Activated T-cell treated with anti-CD3 and anti-CD28 coated beads, Interleukin-2, amount 50 U/mL, for 4 hours (primary cell): ENCODE measurements around the gene EML6. TPM values are rescaled to one million over a fixed set of nuclear protein-coding genes. Genes with fewer than 3 reads are reported as not detected.

ENCODE experiments used
- ATAC-seq, 2 donors: fragments of 200-7000 bp; cut with Tn5 transposase; one replicate each; pipeline ENCODE4 v1.10.0; 2021
- DNase-seq: peaks from one replicate; pipeline ENCODE4 v3.0.0-alpha.2; 2020
- H3K27me3 Mint-ChIP-seq: one replicate; pipeline ENCODE4 v1.8.0; 2021; ENCODE audit warnings: low read depth, mixed read lengths
- H3K36me3 Mint-ChIP-seq: one replicate; pipeline ENCODE4 v1.8.0; 2022; ENCODE audit warnings: mixed read lengths; ENCODE audit not compliant: insufficient read depth
- H3K4me1 Mint-ChIP-seq: one replicate; pipeline ENCODE4 v1.8.0; 2021; ENCODE audit warnings: low read depth, mixed read lengths
- H3K4me3 Mint-ChIP-seq: one replicate; pipeline ENCODE4 v1.8.0; 2021; ENCODE audit warnings: mild to moderate bottlenecking, moderate library complexity, mixed read lengths
- H3K9me3 Mint-ChIP-seq: one replicate; pipeline ENCODE4 v1.8.0; 2021; ENCODE audit warnings: mixed read lengths
- total RNA-seq, 3 donors: library from RNA; stranded (reverse); gene quantifications; one replicate each; pipeline ENCODE4 v1.2.1, GENCODE V29; 2021

The EML6 gene
- under 1 TPM; 0.28 to 0.71 (median 0.55) TPM for total RNA-seq

DNA sequence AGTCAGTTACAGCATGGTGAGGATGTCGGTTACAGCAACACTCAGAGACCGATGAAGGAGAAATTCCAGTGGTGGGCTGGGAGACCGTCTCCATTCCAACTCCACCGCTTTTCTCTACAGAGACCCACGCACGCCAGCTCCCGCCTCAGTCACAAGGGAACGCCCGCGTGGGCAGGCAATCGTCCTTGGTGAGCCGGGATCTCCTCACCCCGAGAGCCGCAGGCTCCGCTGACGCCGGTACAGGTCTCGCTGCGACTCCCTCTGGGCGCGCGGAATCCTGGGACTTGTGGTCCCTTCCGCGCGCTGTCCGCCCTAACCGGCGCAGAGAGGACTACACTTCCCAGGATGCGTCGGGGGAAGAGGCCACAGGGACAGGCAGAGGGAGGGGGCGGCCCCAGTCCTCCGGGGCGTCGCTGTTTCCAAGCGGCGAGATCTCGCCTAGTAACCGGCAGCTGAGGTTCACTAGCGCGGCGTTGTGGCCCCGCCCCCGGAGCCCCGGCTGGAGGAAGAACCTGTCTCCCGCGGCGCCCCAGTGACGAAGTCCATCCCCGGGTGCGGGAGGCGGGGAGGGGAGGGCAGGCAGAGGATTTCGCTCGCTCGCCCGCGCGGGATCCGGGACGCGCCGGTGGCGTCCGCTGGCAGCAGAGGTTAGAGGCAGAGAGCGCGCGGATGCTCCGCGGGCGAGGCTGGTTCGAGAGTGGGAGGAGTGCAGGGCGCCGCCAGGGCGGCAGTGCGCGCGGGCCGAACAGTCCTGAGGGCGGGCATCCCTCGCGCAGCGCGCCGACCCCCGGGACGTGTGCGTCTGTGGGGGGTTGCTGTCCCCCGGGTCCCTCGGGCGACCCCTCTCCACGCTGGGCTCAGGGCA lies at the start of gene EML6:
EML6 (plus strand) TSS at position 532 of the 865 bp plus-strand sequence. CDS start 1,400 bp downstream, outside the sequence.
- peaks cover 35% of the 10 kb centered on the region for H3K27me3 Mint-ChIP-seq

DNA sequence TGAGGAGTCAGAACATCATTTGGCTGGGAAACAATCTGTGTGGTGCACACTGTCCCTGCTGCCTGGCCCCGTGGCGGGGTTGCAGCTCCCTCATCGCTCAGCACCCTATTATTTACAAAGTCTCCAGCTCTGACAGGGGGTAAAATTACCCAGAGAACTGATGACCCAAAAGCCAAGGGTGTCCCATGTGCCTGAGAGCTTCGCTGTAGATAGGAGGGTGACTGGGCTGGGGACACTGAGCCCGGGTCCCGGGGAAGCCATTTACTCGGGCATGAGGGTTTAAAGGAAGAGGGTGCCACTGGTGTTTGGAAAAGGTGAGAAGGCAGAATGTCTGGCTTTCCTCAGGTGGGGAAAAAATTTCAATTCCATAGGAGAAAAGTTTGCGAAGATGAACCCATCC lies 48.2 kb upstream of the EML6 start:
- DNase-seq = no peak
- H3K9me3 Mint-ChIP-seq = no peaks in the 10 kb centered on the region
- ATAC-seq = no peak
- peaks cover 20% of the 10 kb centered on the region for H3K27me3 Mint-ChIP-seq
- no peak overlapping the region for H3K4me3 Mint-ChIP-seq
- H3K36me3 Mint-ChIP-seq = peaks cover 8% of the 10 kb centered on the region
- peaks cover 15% of the 10 kb centered on the region for H3K4me1 Mint-ChIP-seq

More for the DNA sequence above, at the start of gene EML6:
- Mint-ChIP-seq H3K4me3 (peak within 1 kb of the TSS; percentile 82), H3K4me1 (peaks cover 14% of the 10 kb centered on the region), H3K36me3 (no peaks in the 10 kb centered on the region), H3K9me3 (no peaks in the 10 kb centered on the region)
- ATAC-seq (peak; percentile 97), DNase-seq (peak; percentile 96)

DNA sequence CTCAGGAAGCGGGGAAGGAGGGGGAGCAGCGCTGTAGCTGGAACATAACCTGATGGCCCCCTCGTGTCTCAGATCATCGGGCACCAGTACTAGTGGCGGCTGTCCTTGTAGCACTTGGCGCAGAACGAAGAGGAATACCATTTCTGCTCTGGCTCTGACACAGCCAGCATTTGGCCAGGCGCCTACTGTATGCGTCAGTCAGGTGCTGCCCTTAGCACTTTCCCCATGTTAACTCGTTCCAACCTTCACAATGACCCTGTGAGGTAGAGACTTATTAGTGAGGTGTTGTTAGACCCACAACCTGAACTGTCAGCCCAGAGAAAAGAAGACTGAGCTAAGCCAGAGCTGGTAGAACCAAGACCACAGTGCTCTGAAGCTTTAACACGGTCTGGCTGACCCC lies 47.7 kb upstream of the EML6 start:
- peaks cover 21% of the 10 kb centered on the region for H3K27me3 Mint-ChIP-seq
- peaks cover 20% of the 10 kb centered on the region for H3K4me1 Mint-ChIP-seq
- no peak overlapping the region for H3K4me3 Mint-ChIP-seq
- no peaks in the 10 kb centered on the region for H3K9me3 Mint-ChIP-seq
- ATAC-seq = no peak
- peaks cover 5% of the 10 kb centered on the region for H3K36me3 Mint-ChIP-seq
- no peak for DNase-seq

DNA sequence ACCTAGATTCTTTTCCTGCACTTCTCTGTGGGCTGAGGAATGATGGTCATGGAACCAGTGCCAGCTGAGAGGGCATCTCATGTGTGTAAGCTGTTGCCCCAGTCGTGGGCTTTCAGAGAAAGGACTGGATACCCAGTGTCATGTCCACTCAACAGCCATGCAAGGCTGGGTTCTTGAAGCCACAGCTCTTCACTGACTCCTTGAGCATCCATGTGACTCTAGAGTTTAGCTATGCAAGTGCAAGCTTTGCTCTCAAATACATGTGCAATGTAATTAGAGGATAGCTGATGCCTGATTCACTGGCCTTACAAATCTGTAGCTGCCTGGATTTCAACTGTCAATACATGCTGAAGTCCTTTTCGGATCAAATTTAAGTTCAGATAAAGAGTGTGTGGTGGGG lies 46.8 kb upstream of the EML6 start:
- no peaks in the 10 kb centered on the region for H3K36me3 Mint-ChIP-seq
- no peak overlapping the region for H3K4me3 Mint-ChIP-seq
- DNase-seq = no peak
- no peaks in the 10 kb centered on the region for H3K9me3 Mint-ChIP-seq
- no peak for ATAC-seq
- H3K4me1 Mint-ChIP-seq = peaks cover 29% of the 10 kb centered on the region
- peaks cover 25% of the 10 kb centered on the region for H3K27me3 Mint-ChIP-seq

DNA sequence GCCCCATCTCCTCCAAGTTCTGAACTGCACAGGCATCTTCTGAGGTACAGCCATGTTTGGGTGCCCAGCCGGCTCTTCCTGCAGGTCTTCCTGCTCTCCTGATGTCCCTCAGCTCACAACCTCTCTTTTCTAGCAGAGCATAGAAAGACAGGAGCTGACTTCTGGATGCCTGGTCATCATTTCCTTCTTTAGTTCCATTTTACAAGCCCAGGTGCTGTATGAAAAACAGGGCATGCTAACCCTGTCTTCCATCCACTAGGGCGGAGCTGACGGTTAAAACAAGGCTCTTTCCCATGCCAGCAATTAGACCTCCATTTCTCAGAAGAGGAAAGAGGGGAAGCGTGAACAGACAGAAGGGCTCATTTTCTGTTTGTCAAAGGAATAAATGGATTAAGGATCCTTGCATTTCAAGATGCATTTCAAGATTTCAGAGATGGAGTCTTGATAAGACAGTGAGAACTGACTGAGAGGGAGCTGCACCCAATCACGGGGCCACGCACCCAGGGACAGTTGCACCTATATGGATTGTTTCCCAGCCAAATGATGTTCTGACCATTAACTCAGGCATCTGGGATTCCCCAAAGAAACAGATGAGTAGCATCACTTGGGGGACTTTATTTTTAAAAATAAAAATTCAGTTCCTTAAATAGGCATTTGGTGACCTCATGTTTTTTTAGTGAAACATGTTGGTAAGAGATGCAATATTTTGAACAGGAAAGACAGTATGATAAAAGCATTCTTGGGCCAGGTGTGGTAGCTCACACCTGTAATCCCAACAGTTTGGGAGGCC lies 45.8 kb upstream of the EML6 start:
- Mint-ChIP-seq H3K9me3 (no peaks in the 10 kb centered on the region), H3K4me3 (no peak overlapping the region)

DNA sequence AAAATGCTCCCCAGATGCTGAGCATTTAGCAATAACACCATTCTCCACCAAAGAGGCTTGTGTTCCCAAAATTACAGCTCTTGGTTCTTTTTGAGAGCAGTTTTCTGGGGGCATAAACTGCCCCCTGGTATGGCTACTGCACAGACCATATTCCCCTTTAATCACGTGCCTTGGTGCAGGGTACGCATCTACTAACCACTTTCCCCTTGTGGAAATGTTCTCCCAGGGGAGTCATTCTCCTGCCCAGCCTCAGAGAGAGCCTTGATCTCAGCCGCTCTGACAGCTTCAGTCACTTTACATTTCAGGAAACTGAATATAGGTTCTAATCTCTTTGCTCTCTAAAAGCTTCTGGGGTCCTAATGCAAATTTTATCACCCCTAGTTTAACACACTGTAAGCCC lies 44.7 kb upstream of the EML6 start:
- Mint-ChIP-seq H3K4me3 (no peak overlapping the region), H3K27me3 (peaks cover 30% of the 10 kb centered on the region), H3K9me3 (no peaks in the 10 kb centered on the region), H3K36me3 (no peaks in the 10 kb centered on the region), H3K4me1 (peaks cover 20% of the 10 kb centered on the region)
- no peak for DNase-seq
- ATAC-seq = no peak

More for the DNA sequence above, 45.8 kb upstream of the EML6 start:
- DNase-seq (no peak), ATAC-seq (no peak)
- H3K4me1 Mint-ChIP-seq = peaks cover 29% of the 10 kb centered on the region
- no peaks in the 10 kb centered on the region for H3K36me3 Mint-ChIP-seq
- peaks cover 26% of the 10 kb centered on the region for H3K27me3 Mint-ChIP-seq

DNA sequence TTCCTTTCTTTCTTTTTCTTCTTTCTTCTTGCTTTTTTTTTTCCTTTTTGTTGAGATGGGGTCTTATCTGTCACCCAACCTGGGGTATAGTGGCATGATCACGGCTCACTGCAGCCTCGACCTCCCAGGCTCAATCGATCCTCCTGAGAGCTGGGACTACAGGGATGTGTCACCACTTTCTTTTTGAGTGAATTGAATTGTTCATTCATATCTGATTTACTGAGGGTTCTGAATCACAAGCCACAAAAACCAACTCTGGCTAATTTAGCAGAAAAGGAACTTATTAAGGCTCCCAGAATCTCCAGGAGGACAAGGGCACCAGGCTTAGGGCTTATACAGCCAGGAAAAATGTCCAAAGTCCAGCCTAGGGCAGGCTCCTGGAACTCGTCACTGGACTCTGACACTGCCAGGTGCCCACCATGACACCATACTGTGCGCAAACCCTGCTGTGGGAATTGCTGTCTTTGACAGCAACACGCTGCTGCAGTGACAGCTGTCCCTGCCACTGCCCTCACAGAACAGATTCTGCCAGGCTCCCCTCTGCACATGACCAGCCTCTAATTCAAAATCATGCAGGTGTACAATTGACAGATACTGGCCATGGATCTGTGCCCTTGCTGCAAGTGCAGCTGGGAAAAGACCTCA lies 42.9 kb upstream of the EML6 start:
- ATAC-seq = peak; percentile 96
- Mint-ChIP-seq H3K9me3 (no peaks in the 10 kb centered on the region), H3K27me3 (peaks cover 32% of the 10 kb centered on the region), H3K36me3 (no peaks in the 10 kb centered on the region), H3K4me1 (peaks cover 17% of the 10 kb centered on the region), H3K4me3 (peak overlapping the region; percentile 39)
- no peak for DNase-seq

DNA sequence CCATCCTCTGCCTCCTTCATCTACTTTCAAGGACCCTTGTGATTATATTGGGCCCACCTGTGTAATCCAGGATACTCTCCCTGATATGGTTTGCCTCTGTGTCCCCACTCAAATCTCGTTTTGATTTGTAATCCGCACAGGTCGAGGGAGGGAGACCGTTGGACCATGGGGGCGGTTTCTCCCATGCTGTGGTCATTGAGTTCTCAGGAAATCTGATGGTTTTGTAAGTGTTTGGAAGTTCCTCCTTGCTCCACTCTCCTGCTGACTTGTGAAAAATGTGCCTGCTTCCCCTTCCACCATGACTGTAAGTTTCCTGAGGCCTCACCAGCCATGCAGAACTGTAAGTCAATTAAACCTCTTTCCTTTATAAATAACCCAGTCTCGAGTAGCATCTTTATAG lies 42.0 kb upstream of the EML6 start:
- H3K36me3 Mint-ChIP-seq = no peaks in the 10 kb centered on the region
- H3K4me1 Mint-ChIP-seq = peaks cover 17% of the 10 kb centered on the region
- no peak overlapping the region for H3K4me3 Mint-ChIP-seq
- H3K27me3 Mint-ChIP-seq = peaks cover 29% of the 10 kb centered on the region
- ATAC-seq (no peak), DNase-seq (no peak)
- H3K9me3 Mint-ChIP-seq = no peaks in the 10 kb centered on the region

DNA sequence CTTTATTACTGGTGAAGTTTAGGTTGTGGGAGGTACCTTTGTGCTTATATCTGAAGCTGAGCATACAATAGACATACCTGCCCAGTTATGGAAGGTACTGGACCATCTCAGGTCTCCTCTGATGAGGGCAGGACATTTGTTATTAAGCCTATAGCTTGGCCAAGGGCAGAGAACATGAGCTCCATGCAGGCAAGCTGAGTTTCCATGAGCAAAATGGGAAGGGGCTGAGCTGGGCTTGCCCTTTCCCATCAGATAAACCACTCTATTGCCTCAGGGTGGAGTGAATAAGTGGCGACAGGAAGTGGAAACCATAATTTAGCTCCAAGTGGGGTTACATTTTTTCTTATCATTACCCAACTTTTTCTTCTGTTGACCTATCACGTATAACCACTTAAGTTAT lies 39.9 kb upstream of the EML6 start:
- Mint-ChIP-seq H3K27me3 (peaks cover 18% of the 10 kb centered on the region), H3K4me3 (no peak overlapping the region), H3K9me3 (no peaks in the 10 kb centered on the region), H3K36me3 (no peaks in the 10 kb centered on the region), H3K4me1 (peaks cover 17% of the 10 kb centered on the region)
- DNase-seq (no peak), ATAC-seq (no peak)

DNA sequence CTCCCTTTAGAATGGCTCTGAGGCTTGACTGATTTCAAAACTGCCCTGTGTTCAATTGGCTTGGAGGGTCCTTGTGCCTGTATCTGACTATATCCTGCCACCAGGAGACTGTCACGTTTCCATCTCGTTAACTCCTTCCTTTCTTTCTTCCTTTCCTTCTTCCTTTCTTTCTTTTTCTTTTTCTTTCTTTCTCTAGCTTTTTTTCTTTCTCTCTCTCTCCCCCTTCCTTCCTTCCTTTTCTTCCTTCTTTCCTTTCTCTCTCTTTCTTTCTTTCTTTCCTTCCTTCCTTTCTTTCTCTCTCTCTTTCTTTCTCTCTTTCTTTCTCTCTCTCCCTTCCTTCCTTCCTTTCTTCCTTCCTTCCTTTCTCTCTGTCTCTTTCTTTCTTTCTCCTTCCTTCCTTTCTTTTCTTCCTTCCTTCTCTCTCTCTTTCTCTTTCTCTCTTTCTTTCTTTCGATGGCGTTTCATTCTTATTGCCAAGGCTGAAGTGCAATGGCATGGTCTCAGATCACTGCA lies 38.1 kb upstream of the EML6 start:
- DNase-seq (no peak), ATAC-seq (no peak)
- peaks cover 20% of the 10 kb centered on the region for H3K27me3 Mint-ChIP-seq
- no peaks in the 10 kb centered on the region for H3K36me3 Mint-ChIP-seq
- H3K9me3 Mint-ChIP-seq = no peaks in the 10 kb centered on the region
- peaks cover 13% of the 10 kb centered on the region for H3K4me1 Mint-ChIP-seq
- no peak overlapping the region for H3K4me3 Mint-ChIP-seq

DNA sequence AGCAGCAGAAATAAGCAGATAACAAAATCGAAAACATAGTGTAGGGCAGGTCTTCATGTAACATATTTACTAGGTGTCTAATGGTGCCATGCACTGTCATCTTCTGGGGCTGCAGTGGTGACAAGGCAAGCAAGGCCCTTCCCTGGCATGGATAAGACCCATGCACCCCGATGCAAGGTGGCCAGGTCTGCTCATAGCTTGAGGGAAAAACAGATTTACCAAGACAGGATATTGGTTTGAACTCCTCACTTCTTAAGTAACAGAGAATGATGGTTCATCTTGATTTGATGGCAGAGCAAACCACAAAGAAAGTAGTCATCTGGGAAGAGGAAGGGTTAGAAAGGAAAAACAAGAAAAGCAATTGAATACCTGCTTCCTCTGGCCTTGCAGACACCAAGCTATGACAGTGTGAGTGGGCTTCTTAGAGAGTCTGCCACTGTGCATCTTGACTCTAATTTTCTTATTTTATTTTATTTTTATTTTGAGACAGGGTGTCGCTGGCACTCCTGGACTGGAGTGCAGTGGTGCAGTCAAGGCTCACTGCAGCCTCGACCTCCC lies 35.8 kb upstream of the EML6 start:
- DNase-seq (no peak), ATAC-seq (no peak)
- Mint-ChIP-seq H3K4me3 (no peak overlapping the region), H3K27me3 (peaks cover 14% of the 10 kb centered on the region), H3K4me1 (no peaks in the 10 kb centered on the region), H3K9me3 (no peaks in the 10 kb centered on the region), H3K36me3 (no peaks in the 10 kb centered on the region)

DNA sequence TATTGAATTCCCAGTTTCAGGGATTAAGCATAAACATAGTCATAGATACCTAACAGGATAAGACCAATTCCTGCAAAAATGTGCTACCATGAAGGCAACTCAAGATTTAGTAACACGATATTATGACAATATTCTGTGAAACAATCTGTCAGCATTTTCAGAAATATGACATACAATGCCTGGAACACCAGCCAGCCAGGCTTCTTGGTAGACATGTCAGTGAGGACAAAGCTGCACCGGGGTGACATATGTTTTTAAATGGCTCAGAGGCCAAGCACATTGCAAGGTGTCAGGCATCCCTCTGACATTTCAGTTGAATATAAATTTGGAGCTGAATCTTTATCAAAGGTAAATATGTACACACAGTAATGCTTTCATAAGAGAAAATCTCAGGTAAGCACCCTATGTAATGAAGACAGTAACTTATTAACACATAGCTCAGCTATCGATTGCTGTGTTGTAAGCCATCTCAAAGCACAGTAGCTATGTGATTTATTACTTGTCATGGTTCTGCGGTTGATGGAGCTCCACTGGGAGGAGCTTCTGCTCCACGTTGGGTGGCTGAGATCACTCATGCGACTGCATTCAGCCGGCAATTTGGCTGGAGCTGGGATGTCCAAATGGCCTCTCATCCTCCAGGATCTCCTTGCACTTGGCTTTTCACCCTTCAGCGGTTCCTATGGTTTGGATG lies 31.9 kb upstream of the EML6 start:
- DNase-seq (no peak), ATAC-seq (no peak)
- Mint-ChIP-seq H3K4me3 (no peak overlapping the region), H3K4me1 (no peaks in the 10 kb centered on the region), H3K9me3 (no peaks in the 10 kb centered on the region), H3K36me3 (no peaks in the 10 kb centered on the region), H3K27me3 (peaks cover 11% of the 10 kb centered on the region)

DNA sequence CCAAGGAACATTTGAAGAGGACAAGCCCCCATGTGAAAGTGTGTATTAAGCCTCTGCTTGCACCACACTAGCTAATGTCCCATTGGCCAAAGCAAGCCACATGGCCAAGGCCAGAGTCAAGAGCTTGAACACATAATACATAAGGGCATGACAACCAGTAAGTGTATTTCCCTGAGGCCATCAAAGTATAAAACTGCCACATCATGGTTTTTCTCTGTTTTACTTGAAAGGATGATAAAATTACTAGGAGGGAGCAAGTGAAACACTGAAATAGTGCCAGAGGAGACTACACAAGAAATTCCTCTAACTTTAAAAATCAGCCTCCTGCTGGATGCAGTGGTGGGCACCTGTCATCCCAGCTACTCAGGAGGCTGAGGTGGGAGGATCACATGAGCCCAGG lies 30.9 kb upstream of the EML6 start:
- Mint-ChIP-seq H3K4me3 (no peak overlapping the region), H3K36me3 (no peaks in the 10 kb centered on the region), H3K9me3 (no peaks in the 10 kb centered on the region), H3K27me3 (peaks cover 13% of the 10 kb centered on the region), H3K4me1 (no peaks in the 10 kb centered on the region)
- ATAC-seq = no peak
- DNase-seq = no peak
